RCC 7860 (cell line): ENCODE results near the gene VGLL3.
"Not testable (repeated sequence)": the region's sequence is repeated elsewhere in the genome, so short reads cannot be mapped to it uniquely, and the experiment has no call there.

ENCODE experiments used
- DNase-seq: peaks from one replicate; pipeline ENCODE4 v3.0.0-alpha.2; 2015; ENCODE audit warnings: low spot score
- FAIRE-seq: peaks from 2 replicates; lab custom pipeline; 2012; peaks lifted over from hg19 to GRCh38; lab: Jason Lieb, UNC

VGLL3 gene, protein sequence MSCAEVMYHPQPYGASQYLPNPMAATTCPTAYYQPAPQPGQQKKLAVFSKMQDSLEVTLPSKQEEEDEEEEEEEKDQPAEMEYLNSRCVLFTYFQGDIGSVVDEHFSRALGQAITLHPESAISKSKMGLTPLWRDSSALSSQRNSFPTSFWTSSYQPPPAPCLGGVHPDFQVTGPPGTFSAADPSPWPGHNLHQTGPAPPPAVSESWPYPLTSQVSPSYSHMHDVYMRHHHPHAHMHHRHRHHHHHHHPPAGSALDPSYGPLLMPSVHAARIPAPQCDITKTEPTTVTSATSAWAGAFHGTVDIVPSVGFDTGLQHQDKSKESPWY

DNA sequence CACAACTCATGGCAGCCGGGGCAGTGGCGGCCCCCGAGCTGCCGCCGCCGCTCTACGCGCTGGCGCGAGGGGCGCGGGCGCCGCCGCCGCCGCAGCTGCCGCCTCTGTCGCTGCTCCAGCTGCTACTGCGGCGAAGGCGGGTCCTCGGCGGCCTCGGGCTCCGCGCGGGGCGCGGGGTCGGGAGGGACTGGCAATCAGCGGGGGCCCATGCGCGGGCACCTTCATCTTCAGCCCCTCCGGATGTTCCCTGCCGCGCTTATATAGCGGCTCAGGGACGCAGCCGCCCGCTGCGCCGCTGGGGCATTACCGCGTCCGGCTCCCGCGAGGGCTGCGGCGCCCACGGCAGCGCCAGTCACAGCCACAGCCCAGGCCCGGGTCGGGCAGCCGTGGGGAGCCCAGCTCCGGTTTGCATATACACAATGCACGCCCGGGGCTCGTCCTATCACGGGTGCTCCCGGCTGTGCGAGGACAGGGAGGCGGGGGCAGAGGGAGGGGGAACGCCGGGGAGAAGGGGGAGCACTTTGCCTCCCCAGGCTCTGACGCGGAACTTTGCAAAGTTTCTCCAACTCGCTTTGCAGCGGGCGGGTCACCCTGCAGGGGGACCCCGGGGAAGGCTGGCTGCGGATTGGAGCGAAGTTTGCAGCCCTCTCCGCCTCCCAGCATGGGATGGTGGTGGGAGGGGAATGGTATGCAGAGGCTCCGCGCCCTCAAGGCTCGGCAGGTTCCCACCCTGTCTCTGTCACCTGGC is at the start of gene VGLL3:
Gene VGLL3, minus strand, starts transcription at position 416 of the 748 bp plus-strand sequence. Its CDS starts 406 bp downstream, at position 10.
- FAIRE-seq, result no peak
- no peak for DNase-seq

DNA sequence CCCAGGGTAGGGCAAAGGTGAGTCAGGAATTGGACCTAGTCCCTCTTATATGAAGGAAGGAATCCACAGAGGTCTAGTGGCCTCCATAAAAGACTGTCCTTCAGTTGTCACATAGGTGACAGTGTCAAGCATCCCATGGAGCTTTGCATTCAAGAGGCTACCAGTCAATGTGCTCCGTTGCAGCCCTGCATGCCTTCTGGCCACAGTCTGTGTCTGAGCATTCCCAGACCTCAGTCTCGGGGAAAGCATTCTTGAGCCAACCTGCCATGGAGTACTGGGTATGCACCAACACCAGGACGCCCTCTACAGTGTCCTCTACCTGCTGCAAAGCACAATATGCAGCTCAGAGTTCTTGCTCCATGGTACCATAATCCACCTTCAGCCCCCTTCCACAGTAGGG is 46.7 kb upstream of the VGLL3 start:
- DNase-seq (no peak), FAIRE-seq (no peak)

DNA sequence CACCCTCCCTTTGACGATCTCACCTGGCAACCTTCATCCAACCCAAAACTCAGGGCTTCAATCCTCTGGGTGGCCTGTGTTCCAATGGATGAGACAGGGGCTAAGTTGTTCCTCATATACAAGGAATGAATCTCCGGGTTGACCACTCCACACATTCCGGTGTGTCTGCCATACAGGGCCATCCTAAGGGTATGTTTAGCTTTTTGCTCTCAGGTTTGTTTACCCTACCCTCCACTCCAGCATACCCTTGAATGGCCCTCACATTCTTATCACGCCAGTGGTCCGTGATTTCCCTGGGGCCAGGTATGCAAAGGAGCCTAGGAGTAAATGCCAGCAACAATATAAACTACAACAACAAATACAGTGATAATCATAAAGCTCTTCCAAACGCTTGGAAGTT is 45.7 kb upstream of the VGLL3 start:
- FAIRE-seq, result no peak
- no peak for DNase-seq

DNA sequence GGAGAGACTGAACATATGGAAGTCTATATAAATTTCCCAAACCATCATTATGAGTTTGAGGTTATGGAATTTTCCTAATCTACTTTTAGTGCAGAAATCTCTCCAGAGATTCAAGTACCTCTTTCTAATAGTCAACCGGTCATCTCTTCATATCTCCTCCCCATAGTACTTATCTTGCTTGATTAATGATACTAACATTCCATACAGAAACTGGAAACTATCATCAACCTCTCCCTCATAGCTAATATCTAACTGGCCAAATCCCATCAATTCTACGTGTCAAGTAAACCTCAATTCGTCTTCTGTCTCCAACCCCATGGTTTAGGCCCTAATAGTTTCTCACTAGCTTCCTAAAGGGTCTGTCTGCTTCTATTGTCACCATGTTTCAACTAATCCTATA is 44.4 kb upstream of the VGLL3 start:
- DNase-seq (no peak), FAIRE-seq (no peak)

DNA sequence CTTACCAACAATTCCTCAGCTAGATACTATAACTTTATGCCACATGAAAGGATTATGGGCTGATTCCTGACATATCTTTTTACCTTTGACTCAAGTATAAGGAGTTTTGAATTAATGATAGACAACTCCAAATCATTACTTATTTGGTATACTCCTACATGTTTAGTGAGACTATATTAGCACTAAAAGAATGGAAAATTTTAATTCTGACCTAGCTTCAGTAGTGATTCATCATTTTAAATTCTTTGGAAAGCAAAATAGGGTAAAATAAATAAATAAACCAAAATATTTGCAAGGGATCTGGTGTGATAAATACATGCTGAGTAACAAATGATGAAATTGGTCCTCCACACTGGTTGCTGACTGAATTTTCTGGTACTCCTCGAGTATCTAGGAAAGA is 42.3 kb upstream of the VGLL3 start:
- DNase-seq (no peak), FAIRE-seq (no peak)

DNA sequence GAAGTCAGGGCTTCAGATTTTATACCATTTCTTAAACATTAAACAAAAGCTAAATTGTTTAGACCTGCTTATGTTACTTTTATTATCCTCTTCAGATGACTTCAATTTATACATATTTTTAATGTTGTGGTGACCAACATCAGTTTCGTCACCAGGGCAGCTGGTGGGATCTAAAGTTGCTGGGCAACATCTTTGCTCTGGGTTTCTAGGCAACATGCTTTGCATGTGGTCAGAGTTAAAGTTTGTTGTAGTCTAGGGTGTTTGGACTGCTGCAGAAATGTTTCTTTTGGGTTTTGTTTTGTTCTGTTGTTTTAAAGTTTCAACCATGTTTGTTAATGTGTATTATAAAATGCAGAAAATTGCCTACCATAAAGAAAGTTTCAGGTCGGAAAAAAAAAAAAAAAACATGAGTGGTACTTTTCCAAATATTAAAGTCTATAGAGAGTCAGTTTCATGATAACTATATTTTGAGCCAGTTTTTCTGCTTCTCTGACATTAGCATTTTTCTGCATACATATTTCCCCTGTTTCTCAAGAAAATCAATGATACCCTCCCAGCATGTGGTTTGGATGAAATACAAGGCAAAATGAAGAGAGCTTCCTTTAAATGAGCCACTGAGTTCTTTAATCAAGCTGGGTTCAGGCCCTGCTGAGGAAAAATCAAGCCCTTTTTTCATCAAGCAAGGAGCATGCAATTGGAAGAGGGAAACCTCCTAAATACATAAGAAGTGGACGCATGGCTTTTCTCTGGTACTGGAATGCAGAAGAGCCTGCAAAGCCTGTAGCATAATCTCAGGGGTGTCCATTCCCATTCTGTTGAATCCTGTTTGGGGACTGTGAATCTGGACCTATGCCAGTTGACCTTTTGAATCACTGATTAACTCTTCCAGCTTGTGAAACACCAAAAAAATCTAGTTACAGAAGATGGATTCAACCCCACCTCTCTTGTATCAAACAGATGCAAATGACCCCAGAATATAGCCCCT is 35.0 kb upstream of the VGLL3 start:
- no peak for FAIRE-seq

DNA sequence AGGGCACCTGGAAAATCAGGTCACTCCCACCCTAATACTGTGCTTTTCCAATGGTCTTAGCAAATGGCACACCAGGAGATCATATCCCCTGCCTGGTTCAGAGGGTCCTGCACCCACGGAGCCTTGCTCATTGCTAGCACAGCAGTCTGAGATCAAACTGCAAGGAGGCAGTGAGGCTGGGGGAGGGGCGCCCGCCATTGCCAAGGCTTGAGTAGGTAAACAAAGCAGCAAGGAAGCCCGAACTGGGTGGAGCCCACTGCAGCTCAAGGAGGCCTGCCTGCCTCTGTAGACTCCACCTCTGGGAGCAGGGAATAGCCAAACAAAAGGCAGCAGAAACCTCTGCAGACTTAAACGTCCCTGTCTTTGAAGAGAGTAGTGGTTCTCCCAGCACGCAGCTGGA is 26.4 kb upstream of the VGLL3 start:
- not testable (repeated sequence) for FAIRE-seq

More for the DNA sequence above, 35.0 kb upstream of the VGLL3 start:
- DNase-seq, result no peak

DNA sequence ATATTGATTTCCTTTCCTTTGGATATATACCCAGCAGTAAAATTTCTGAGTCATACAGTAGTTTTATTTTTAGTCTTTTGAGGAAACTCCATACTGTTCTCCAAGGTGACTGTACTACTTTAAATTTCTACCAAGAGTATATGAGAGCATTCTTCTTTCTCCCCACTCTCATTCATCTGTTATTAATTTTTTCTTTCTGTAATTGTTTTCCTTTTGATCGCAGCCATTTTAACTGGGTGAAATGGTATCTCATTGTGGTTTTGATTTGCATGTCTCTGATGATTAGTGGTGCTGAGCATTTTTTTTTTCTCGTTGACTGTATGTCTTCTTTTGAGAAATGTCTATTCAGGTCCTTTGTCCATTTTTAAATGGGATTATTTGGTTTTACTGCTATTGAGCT is 18.3 kb upstream of the VGLL3 start:
- no peak for DNase-seq
- FAIRE-seq, result no peak

More for the DNA sequence above, 26.4 kb upstream of the VGLL3 start:
- not testable (repeated sequence) for DNase-seq

DNA sequence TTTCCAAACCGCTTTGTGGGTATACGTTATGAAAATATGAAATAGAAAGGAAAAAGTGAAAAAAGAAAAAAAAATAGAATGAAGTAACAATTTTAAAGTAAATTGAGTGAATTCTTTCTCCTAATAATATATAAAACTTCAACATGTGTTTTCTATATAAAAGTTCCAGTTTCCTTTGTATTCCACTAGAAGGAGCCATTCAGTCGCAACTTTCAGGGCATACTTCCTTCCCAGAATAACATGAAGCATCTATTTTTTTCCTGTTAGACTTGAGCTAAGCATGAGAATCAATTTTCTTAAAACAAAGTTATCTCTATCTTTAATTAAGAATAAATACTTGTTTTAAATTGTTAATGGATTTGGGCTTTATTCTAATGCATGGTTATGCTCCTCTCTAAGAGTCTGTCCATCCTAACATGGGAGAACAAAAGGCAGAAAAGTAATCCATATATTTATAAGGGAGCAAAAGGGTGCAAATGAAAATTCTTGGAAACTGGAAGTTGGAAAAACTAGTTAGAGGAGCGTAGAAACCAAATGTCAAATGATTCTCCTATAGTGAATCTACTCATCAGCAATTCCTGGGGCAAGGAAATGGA is 16.0 kb upstream of the VGLL3 start:
- DNase-seq, result no peak

DNA sequence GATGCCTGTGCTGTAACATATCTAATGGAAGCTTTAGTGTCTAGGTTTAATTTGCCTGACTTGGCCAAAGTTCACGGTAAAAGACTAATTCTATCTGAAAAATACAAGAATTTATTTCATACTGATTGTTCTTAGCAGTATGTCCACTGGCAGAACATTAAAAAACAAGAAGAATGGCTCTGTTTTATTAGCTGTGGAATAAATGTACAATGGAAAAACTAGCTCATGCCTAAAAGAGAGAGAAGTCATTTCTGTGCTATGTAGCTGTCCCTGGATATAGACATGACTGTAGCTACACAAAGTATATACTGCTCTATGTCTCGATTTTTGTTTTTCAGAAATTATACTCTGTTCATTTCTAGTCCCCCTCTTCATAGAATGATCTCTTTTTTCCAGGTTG is 13.9 kb upstream of the VGLL3 start:
- DNase-seq, result no peak
- FAIRE-seq, result no peak

More for the DNA sequence above, 16.0 kb upstream of the VGLL3 start:
- peak; percentile 8 for FAIRE-seq

DNA sequence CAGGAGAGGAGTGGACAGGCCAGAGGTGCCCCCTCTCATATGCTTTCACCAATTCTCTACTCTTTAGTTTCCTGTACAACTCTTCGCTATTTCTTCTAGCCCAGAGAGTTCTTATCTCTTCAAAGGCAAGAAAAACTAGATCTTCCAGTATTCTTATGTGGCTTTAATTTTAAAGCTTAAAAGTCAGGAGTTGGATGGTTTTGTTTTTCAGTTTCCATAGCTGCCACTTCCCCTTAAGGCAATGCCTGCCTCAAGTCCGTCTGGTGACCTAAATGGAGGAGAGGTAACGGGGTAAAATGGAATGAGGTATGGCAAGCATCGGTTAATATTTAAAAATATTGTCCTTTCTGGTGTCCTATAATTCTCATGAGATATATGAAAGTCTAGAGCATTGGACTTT is 11.4 kb upstream of the VGLL3 start:
- no peak for DNase-seq
- no peak for FAIRE-seq

DNA sequence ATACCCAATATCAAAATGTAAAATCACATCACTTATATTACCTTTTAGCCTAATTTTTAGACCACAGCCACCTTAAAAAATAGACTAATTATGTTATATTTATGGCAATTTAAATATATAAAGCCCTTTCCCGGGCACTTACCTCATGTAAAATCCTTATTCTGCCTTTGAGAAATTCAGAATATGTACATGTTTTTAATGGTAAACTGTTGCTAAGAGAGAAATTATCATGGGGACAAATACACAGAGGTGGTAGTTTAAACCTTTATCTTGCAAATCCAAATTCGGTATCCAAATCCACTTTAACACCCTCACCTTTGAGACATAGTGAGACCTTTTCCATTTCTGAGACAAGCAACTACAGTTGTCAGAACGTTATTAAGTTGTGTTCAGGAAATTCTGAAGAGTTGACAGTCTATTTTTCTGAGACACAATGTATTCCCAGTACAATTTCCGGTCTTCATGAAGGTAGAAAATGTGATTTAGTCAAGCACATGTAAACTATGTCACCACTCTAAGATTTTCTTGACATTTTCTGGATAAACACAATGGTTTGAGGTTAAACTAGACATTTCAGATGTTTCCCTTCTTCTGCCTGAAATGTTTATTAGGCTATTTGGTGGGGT is 10.6 kb upstream of the VGLL3 start:
- no peak for FAIRE-seq

DNA sequence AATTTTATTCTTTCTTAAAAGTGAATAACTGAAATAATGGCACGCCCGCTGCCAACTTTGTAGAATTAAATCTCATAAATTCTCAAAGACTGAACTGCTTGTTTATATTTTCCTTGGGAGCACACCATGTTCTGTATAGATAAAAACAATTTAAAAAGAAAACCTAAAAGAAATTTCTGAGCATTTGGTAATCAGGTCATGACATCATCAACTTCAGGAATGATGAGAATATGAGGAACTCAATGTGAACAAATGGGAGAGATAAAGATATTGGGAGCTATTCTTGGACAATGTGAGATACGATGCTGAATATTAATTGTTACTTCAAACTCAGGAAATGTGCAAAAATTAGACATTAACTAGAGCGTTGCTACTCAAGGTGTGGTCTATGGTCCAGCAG is 10.0 kb upstream of the VGLL3 start:
- FAIRE-seq (no peak), DNase-seq (no peak)

More for the DNA sequence above, 10.6 kb upstream of the VGLL3 start:
- DNase-seq, result no peak

DNA sequence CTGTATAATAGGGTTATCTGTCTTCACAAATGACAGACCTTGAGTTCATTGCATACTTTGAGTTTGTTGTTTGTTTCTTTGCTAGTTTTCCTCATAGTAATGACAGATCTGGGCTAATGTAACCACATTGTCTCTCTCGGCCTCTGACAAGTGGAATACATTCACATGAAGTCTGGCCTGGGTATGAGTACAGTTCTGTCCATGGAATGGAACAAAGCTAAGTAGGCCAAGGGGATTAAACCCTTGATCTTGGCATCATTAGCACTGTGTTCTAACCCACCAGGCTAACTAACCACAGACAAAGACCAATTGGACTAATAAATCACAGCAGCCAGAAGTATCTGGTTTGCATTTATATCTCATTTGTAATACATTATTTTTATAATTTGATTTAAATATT is 7.6 kb upstream of the VGLL3 start:
- DNase-seq (no peak), FAIRE-seq (no peak)

DNA sequence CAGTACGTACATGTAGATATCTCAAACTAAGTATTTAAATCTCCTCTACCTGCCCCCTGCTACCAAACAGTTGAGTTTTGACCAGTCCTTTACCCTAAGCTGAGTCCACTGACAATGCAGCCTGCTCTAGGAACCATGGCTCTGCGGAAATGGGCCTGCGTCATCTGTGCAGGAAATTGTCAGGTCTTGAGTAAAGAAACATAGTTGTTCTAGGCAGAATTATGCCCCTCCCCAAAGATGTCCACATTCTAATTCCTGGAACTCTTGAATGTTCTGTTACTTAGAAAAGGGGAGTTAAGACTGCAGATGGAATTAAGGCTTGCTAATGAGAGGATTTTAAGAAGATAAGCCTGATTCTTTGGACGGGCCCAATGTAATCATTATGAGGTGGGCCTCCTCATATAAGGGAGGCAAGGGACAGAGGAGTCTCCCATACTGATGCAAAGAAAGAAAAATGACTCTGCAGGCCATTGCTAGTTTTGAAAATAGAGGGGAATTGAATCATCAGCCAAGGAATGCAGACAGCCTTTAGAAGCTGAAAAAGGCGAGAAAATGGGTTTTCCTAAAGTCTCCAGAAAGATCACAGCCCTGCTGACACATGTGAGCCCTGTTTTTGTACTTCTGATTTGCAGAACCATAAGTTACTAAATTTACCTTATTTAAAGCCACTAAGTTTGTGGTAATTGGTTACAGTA is 5.5 kb upstream of the VGLL3 start:
- DNase-seq (no peak), FAIRE-seq (no peak)

DNA sequence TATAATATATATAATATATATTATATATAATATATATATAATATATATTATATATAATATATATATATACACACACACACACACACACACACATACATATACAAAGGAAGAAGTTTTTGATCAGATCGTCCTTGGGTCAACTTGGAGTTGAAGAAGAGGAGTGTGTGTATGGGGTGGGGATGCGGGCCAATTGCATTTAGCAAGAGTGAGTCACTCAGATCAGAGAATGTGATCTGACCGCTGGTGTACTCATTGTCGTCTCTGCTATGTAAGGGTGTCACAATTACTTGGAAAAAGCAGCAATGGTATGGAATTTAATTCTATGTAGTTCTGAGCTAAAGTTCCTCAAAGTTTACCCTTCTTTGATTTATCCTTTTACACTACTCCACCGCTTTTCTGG is 4.6 kb upstream of the VGLL3 start:
- DNase-seq (peak; percentile 23), FAIRE-seq (peak; percentile 94)

DNA sequence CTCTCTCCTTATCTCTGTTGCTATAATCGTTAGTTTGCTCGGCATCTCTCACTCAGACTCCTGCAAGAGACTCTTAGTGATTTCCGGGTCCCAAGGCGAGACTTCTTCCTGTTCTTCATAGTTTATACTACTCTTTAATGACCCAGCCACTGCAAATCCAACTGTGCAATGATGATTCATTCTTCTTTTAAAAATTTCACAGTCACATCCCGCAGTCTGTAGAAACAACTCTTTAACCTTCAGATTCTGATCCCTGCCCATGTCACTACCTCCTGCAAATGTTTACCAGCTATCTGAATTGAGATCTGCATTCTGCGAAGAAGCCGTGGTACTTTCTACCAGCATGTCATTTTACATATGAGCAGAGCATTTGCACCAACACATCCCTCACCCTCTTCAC is 2.8 kb upstream of the VGLL3 start:
- FAIRE-seq, result no peak
- peak; percentile 20 for DNase-seq

DNA sequence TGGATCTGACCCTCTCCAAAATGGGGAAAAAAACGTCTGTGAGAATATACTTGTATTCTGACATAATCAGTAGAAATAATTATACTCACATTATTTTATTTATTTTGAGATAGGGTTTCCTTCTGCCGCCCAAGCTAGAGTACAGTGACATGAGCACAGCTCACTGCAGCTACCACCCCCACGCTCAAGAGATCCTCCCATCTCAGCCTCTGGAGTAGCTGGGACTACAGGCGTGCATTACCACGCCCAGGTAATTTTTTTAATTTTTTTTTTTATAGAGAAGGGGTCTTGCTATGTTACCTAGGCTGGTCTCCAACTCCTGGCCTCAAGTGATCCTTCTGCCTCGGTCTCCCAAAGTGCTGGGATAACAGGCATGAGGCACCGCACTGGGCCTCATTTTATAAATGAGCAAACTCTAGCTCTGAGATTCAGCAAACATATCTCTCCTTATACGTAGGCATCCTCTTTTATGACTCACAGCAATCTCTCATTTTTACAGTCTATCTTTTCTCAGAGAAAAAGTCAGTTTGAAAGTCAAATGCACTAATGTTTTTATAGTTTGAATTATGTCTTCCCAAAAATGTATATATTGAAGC is 989 bp upstream of the VGLL3 start:
- no peak for DNase-seq
- FAIRE-seq, result no peak

DNA sequence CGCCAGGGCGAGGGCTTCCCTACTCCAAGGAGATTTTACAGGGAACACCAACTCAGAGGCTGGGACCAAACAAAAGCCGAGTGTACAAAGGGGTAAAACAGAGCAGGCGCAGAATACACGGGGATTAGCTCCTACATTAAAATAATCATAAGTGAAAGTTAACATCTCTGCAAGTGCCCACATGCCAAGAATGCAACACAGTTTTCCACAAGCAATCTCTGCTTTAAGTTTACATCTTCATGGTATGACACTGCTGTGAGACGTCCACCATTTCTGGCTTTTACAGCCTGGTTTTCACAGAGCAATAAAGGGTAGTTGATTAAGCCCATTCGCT is 500 bp upstream of the VGLL3 start:
- DNase-seq (no peak), FAIRE-seq (no peak)
